Kidney glomerular epithelial cell (primary cell): Measurements from ENCODE around the gene PRMT1.

ENCODE experiments used
- DNase-seq: peaks from one replicate; lab custom pipeline; 2025; lab: John Stamatoyannopoulos, UW

The PRMT1 gene

DNA sequence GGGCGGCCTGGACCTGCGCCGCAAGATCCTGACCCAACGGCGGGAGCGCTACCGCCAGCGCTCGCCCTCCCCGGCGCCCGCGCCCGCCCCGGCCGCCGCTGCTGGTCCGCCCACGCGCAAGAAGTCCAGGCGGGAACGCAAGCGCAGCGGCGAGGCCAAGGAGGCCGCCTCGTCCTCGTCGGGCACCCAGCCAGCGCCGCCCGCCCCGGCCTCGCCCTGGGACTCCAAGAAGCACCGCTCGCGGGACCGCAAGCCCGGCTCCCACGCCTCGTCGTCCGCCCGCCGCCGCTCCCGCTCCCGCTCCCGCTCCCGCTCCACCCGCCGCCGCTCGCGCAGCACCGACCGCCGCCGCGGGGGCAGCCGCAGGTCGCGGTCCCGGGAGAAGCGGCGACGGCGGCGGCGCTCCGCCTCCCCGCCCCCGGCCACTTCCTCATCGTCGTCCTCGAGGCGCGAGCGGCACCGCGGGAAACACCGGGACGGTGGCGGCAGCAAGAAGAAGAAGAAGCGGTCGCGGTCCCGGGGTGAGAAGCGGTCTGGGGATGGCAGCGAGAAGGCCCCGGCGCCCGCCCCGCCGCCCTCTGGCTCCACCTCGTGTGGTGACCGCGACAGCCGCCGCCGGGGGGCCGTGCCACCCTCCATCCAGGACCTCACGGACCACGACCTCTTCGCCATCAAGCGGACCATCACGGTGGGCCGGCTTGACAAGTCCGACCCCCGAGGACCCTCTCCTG is 25.1 kb upstream of the PRMT1 start:
- DNase-seq, result no peak

DNA sequence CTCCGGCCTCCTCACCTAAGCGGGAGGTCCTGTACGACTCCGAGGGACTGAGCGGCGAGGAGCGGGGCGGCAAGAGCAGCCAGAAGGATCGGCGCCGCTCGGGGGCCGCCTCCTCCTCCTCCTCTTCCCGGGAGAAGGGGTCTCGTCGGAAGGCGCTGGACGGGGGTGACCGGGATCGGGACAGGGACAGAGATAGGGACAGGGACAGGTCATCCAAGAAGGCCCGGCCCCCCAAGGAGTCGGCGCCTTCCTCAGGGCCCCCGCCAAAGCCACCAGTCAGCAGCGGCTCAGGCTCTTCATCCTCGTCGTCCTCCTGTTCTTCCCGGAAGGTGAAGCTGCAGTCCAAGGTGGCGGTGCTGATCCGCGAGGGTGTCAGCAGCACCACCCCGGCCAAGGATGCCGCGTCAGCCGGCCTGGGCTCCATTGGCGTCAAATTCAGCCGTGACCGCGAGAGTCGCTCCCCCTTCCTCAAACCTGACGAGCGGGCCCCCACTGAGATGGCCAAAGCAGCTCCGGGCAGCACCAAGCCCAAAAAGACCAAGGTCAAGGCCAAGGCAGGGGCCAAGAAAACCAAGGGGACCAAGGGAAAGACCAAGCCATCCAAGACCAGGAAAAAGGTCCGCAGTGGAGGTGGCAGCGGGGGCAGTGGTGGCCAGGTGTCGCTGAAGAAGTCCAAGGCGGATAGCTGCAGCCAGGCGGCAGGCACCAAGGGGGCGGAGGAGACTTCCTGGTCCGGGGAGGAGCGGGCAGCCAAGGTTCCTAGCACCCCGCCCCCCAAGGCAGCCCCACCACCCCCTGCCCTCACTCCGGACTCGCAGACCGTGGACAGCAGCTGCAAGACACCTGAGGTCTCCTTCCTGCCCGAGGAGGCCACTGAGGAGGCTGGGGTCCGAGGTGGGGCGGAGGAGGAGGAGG is 24.3 kb upstream of the PRMT1 start:
- DNase-seq, result no peak

DNA sequence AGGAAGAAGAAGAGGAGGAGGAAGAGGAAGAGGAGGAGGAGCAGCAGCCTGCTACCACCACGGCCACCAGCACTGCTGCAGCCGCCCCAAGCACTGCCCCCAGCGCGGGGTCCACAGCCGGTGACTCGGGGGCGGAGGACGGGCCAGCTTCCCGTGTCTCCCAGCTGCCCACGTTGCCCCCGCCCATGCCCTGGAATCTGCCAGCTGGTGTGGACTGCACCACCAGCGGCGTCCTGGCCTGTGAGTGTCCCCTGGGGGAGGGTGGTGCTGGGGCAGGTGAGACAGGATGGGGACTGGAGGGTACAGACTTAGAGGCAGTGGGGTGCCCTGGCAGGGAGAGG is 23.6 kb upstream of the PRMT1 start:
- no peak for DNase-seq

DNA sequence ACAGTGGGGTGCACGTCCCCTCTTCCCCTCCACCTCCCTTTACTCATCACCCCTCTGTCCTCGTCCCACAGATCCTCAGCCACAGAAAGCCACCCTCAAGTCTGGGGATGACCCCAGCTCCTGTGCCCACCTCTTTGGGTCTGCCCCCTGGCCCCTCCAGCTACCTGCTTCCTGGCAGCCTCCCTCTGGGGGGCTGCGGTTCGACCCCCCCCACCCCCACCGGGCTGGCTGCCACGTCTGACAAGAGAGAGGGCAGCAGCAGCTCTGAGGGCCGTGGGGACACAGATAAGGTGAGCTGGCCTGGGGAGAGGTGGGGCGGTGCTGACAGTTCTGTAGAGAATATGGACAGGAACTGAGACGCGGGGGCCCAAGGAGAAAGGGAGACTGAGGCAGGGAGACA is 22.5 kb upstream of the PRMT1 start:
- no peak for DNase-seq

DNA sequence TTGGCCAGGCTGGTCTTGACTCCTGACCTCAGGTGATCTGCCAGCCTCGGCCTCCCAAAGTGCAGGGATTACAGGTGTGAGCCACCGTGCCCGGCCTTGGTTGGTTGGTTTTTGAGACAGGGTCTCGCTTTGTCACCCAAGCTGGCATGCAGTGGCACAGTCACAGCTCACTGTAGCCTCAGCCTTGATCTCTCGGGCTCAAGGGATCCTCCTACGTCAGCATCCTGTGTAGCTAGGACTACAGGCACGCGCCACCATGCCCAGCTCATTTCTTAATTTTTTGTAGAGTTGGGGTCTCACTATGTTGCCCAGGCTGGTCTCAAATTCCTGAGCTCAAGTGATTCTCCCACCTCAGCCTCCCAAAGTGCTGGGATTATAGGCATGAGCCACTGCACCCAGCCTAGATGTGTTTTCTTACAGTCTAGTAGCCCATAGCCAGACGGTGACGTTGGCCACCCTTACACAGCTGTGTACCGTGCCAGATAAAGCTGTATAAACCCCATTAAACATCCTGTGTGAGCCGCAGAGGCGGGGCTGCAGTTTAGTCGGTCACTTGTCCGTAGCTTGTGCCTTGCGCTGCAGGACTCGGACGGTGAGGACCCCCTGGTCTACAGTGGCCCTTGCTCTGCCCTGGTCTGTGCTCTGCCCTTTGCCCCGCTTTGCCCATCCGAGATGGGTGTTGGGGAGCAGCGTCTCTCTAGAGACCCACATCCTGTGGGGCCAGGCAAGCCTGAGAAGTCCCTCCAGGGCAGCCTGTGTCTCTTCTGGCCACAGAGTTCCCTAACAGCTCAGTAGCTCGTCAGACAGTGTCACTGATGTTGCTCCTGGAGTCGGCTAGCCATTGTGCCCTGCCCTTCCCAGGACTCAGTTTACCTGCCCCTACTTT is 21.3 kb upstream of the PRMT1 start:
- DNase-seq, result no peak

DNA sequence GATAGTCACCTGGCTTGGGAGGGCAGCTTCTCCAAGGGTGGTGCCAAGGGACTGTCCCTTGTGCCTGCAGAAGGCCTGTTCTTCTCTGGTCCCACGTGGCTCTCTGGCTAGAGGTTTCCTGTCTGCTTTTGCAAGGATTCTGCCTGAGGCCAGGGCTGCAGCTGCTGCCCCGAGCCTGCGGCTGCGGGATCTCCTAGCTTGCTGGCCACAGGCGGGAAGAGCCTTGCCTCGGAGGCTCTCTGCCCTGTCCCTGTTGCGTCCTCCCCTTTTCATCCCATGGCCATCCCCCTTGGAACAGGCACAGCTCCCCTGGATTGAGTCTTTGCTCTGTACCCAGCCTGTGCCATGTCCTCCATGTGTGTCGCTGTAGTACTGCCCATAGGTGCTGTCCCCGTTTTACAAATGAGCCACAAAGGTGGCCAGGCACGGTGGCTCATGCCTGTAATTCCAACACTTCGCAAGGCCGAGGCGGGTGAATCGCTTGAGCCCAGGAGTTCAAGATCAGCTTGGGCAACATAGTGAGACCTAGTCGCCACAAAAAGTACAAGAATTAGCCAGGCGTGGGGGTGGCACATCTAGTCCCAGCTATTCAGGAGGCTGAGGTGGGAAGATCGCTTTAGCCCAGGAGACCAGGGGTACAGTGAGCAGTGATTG is 20.5 kb upstream of the PRMT1 start:
- DNase-seq, result no peak

DNA sequence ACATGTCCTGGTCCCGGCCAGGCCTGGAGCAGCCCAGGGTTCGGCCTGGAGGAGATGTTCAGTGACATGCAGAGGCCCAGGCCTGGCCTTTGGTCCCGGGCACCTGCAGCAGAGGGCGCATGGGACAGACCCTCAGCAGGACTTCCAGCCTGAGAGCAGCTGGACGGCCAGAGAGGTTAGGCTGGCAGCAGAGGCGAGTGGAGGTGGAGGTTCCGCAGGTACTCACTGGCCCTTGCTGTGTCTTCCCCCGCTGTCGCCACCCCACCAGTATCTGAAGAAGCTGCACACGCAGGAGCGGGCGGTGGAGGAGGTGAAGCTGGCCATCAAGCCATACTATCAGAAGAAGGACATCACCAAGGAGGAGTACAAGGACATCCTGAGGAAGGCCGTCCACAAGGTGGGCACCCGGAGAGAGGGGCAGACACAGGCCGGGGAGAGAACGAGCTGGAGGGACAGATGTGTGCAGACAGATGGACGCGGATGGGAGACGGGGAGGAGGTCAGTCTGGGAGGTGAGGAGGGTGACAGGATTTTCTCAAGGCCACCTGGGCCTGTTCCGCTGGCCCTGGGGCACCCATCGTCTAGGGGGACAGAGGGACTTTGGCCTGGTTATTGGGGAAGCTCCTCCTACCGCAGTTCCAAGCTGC is 19.5 kb upstream of the PRMT1 start:
- DNase-seq, result no peak

DNA sequence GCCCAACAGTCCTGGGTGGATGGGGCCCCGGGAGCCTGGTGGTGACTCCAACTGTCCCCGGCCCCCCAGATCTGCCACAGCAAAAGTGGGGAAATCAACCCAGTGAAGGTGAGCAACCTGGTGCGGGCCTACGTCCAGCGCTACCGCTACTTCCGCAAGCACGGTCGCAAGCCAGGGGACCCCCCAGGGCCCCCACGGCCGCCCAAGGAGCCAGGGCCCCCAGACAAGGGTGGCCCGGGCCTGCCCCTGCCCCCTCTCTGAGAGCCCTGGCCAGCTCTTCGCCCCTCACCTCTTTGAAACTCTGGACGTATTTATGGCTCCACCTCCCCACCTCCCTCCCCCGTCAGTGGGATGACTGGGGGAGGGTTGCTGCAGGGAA is 18.9 kb upstream of the PRMT1 start:
- DNase-seq, result no peak

DNA sequence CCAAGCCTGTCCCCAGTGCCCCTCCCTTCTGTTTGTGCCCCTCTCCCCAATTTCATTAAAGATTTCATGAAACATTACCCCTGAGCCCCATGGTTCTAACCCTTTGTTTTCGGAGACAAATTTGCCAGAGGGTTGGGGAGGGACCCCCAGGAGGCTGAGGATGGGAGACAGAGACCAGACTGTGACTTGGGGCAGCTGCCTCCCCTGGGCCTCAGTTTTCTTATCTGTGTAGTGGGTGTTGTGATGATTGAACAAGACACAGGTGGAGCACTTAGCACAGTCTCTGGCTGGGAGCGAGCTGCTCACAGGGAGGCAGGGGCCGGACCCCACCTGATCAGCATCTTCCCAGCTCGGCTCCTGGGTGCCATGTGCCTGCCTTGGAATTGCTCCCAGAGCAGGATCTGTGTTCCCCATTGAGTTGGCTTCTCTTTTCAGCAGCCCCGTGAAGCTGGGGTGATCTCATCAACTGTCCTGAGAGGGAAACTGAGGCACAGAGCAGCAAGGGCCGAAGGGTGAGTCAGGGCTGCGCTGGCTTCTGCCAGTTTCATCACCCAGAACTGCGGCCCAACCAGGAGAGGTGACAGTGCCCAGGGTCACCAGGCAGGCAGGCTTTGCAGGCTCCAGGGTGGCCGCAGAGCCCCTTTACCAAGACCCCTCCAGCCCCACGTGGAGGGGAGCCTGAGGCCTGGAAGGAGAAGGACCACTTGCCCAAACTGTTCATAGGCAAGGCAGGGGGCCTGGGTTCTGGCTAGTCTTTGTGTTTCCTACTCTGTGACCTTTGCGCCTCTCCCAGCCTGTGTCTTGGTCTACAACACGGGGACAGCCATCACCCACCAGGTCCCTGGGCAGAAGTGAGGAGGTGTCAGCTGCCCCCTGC is 18.3 kb upstream of the PRMT1 start:
- DNase-seq, result no peak

DNA sequence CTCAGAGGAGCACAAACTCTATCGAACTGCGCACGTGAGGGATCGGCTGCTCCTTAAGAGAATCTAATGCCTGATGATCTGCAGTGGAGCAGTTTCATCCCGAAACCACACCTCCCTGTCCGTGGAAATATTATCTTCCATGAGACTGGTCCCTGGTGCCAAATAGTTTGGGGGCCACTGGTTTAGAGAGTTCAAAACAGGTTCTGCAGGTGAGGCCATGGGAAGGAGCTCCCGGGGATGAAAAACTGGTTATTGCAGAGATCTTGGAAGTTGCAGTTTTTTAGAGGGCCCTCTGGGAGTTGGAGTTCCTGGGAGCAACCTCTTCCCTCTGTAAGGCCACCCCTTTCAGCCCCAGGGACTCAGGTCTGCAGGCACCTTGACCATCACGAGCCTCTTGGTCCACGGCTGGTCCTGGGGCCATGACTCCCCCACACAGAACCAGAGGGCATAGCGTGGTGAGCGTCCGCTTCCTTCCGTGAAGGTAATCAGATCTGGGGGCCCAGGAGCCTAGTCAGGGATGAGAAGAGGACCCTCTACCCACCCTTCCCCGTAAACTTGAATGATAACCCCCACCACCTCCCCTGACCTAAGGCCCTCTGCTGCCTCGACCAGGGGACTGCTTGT is 16.6 kb upstream of the PRMT1 start:
- no peak for DNase-seq

DNA sequence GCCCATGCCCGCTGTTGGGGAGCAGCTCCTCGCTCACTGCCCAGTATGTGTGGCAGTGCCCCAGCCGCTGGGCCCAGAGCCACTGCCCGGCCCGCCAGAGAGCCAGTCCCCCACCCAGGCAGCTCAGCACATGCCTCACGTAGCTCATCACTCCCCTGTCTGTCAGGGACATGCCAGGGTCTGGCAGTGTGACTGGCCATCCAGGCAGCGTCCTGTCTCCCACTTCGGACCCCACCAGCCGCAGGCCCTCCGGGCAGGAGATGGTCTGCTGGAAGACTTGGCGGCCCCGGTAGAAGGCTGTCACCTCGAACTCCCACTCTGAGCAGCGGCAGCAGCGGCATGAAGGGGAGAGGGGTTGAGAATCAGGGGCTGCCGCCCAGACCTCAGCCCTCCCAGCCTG is 15.1 kb upstream of the PRMT1 start:
- DNase-seq, result no peak

DNA sequence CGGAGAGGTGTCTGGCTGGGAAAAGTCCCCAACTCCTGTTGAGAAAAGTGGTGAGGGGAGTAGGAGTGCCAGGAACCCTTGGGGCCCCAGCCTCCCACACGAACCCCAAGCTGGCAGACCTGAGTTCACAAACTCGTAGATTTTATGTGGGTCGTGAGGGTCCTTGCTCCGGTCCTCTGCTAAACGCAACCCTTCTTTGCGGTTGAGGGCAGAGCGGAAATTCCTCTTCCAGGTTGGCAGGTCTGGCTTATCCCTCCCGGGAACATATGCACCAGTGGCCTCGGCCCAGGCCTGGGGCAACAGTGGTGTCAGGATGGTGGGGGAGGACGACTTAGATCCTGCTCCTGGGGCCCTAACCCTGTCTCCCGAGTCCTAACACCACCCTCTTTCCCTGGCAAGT is 13.8 kb upstream of the PRMT1 start:
- no peak for DNase-seq

DNA sequence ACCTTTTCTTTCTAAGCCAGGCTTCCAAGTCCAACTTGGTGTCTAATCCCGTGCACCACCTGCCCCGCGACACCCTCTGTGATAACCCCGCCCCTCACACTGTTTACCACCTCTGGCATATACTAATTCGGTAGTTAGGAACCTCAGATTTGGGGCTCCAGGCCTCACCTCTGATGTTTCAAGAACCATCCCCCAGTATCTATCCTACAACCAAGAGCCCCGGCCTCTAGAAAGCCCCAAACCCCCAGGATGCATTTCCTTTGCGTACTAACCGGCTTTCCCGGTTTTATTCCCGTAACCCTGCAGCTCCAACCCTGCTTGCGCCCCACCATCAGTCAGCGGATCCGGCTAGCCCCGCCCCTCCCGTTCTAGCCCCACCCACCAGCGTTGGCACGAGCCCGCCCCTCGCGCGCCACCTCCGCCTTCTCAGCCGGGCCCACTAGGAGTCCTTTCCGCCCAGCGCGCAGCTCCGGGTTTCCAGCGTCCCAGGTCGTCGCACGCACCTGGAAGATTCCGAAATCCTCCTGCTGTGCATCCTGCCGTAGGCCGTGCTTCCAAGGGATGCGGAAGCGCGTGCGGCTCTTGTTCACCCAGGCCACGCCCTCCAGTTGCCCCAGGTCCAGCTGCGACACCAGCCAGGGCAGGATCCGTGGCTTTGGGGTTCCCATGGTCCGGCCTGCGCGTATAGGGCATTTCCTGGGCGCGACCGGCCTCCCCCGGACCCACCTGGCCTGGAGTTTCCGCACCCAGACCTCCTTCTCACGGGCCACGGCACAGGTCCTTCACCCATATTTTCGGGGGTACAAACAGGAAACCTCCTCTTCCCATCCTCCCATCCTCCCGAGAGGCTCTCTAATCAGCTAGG is 12.7 kb upstream of the PRMT1 start:
- peak; percentile 70 for DNase-seq

DNA sequence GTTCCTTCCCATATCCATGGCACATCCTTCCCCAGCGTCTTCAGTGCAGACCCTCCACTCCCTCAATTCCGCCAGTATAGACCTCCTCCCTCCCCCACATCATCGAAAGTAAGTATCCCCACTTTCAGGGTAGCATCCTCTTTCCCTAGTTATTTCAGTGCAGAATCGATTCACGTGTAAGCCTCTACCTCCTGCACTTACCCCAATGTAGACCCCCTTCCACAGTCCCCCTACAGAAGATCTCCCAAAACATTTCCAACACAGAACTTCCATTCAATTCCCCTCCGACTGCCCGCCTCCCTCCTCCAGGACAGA is 12.1 kb upstream of the PRMT1 start:
- DNase-seq, result no peak

DNA sequence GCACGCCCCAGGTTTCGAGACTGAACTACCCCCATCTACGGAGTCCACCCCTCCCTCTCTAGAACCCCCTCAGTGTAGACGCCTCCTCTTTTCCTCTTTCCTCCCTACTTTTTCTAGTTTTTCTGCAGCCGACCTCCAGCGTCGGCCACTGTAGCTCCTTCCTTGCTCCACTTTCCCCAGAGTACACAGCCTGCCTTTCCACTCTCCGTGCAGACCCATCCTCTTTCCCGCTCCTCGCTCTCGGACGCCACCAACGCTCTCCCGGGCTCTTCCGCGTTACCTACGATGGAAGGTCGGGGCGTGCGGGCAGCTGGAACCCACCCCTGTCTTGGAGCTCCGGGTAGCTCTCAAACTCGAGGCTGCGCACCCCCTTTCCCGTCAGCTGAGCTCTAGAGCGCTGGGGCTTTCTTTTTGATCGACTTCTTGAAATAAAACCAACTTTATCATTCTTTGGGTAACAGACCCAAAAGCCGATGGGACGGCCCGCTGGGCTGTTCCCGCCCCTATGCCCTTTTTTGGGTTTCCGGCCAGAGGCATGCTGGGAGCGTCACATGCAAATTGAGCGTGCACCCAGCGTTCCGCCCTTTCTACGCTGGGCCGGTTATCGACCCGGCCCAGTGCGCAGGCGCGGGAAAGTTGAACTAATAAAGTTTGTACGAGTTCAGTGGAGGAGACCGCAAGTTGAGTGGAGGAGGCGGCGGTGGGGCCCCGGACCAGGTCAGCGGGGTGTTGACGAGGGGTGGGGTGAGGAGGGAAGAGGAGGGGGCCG is 11.5 kb upstream of the PRMT1 start, which contains the start of the genes BCL2L12 and IRF3:
TSS of gene BCL2L12 (plus strand) at position 583 of the 769 bp plus-strand sequence. CDS start 760 bp downstream, outside the sequence.
TSS of gene IRF3 (minus strand) at position 507 of the 769 bp plus-strand sequence. CDS start 1,019 bp downstream, outside the sequence.
- peak; percentile 97 for DNase-seq

DNA sequence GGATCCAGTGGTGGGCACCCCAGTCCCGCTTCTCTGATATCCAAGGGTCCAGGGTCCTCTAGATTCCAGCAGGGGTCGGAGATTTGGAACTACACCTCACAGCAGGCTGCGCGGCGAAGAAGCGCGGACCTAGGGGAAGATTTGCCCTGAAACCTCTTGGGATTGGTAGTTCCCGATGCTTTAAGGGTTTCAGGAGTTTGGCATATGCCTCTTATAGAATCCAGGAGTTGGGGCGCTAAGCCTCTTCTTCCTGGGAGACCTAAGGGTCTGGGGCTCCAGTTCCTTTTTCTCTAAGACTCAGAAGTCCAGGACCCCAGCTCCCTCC is 11.0 kb upstream of the PRMT1 start:
- DNase-seq, result no peak

DNA sequence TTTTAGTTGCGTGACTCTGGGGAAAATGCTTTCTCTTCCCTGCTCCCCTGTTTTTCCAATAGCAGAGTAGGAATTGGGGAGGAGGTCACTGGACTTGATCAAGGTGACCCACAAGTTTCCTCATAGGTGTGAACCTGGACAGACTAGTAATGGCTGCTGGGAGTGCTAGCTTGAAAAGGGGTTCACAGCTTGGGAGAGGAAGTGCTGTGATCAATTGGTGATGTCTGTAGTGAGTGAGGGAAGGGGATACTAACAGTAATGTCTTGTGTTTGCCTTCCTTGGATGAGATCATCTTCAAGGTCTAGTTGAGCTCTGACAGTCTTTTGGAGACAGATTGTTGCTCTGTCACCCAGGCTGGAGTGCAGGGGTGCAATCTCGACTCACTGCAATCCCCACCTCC is 9.6 kb upstream of the PRMT1 start:
- no peak for DNase-seq

DNA sequence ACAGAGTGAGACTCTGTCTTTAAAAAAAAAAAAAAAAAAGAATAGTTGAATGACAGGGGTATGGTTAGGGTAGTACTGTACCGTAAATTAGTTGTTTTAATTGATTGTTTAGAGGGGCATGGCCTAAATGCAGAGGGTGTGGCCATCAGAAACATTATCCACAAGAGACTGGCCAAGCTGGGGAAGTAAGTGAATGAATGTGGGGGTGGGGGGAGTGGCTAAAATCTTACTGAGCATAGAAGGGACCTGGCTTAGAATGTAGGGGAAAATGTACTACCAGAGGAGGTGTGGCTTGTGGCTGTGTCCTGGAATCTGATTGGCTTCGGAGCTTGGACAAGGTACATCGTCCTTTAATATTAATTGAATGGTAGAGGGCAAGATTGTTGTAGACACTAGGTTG is 7.6 kb upstream of the PRMT1 start:
- no peak for DNase-seq
